GM12875 (cell line): ENCODE measurements around the gene CRB3.

Source experiments
- H3K4me3 ChIP-seq: one replicate; pipeline ENCODE4 v1.5.1; 2011; ENCODE audit warnings: low read depth, low read length, control low read depth
- TF ChIP-seq, protein P1 (sequence below): IDR thresholded peaks from 2 replicates; pipeline ENCODE4 v1.5.1; 2011; ENCODE audit warnings: low read depth, mild to moderate bottlenecking, control low read depth, inconsistent platforms, low read length, moderate library complexity, borderline replicate concordance; ENCODE audit not compliant: insufficient read depth

The CRB3 gene

GRCh38 chr19:6509118-6509971, 45.3 kb downstream of the CRB3 start:
- TF ChIP-seq, protein P1, sequence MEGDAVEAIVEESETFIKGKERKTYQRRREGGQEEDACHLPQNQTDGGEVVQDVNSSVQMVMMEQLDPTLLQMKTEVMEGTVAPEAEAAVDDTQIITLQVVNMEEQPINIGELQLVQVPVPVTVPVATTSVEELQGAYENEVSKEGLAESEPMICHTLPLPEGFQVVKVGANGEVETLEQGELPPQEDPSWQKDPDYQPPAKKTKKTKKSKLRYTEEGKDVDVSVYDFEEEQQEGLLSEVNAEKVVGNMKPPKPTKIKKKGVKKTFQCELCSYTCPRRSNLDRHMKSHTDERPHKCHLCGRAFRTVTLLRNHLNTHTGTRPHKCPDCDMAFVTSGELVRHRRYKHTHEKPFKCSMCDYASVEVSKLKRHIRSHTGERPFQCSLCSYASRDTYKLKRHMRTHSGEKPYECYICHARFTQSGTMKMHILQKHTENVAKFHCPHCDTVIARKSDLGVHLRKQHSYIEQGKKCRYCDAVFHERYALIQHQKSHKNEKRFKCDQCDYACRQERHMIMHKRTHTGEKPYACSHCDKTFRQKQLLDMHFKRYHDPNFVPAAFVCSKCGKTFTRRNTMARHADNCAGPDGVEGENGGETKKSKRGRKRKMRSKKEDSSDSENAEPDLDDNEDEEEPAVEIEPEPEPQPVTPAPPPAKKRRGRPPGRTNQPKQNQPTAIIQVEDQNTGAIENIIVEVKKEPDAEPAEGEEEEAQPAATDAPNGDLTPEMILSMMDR = no peak
- no peak overlapping the region for H3K4me3 ChIP-seq

DNA sequence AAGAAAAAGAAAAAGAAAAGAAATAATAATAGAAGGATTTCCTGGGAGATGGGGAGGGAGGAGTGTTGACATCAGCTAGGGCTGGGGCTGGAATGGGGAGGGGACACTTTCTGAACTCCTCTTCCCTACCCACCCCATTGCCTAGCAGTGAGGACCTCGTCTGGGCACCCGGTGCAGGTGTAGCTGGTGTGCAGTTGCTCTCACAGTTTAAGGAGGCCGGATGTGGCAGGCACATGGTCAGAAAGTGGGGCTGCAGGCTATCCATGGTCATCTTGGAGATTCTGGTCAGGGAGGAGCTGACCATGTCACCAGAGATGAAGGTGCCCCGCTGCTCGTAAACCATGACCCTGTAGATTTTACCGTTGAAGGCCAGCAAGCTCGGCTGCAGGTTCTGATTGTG, 46.5 kb downstream of the CRB3 start:
- no peak overlapping the region for H3K4me3 ChIP-seq
- TF ChIP-seq, protein P1 = no peak

DNA sequence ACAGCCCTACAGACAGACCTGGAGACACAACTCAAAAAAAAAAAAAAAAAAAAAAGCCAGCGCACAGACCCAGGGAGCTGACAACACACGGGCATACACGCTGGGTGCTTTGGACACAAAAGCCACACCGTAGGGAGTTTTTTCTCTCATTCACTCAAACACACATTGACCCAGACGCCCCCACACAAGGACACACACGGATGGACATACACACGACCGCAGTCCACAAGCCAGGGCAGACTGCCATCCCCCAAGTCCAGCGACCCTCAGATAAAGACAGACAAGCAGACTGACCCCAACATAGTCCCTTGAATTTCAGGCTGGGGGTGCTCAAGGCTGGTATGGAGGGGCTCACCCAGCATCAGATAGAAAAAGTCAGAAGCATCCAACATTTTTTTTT, 50.0 kb downstream of the CRB3 start:
- no peak overlapping the region for H3K4me3 ChIP-seq
- TF ChIP-seq, protein P1 = no peak

- no peak overlapping the region for H3K4me3 ChIP-seq
- TF ChIP-seq, protein P1 = no peak
These were observed 51.0 kb downstream of the CRB3 start for GRCh38 chr19:6514926-6515544.

DNA sequence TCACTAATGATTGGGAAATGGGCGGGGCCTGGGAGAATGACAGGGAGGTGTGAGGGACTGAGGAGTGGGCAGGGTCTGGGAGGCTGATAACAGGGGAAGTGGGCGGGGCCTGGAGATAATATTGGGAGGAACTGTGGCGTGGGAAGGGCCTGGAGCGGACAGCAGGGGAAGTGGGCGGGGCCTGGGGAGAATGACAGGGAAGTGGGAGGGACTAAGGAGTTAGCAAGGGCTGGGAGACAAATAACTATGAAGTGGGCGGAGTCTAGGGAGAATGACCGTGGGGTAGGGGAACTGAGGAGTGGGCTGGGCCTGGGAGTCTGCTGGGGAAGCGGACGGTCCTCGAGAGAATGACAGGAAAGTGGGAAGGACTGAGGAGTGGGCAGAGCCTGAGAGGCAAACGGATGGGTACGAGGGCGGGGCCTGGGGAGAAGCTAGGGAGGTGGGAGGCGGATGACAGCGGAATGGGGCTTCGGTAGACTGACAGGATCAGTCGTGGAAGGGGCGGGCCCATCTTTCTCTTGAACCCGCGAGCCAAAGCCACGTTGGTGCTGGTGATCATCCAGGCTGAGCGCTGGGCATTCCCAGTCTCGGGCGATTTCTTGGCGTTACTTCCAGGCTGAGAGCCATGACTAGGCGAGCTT, 52.1 kb downstream of the CRB3 start:
- TF ChIP-seq, protein P1 = no peak
- peak overlapping the region; percentile 84 for H3K4me3 ChIP-seq
